Mammary epithelial cell (primary cell): ENCODE data around the gene BICRA.

Experiments used
- CTCF ChIP-seq, 2 donors: IDR thresholded peaks in 1 of 2; conservative IDR thresholded peaks in 1 of 2; 2 replicates each; pipeline ENCODE4 v1.5.1; 2011 to 2012; ENCODE audit warnings: inconsistent platforms in 2 of 2, low read length in 2 of 2, mild to moderate bottlenecking in 2 of 2, control low read depth in 1 of 2, low read depth in 1 of 2; ENCODE audit not compliant: insufficient read depth in 1 of 2; ENCODE audit errors: extremely low read depth in 1 of 2
- EZH2 ChIP-seq: IDR thresholded peaks from 2 replicates; pipeline ENCODE4 v1.6.1; 2012; ENCODE audit warnings: low read length, inconsistent platforms, borderline replicate concordance

- no peak for TF ChIP-seq CTCF (conservative IDR thresholded peaks at IDR 0.05 in 1 of 2, IDR thresholded peaks at IDR 0.05 in 1 of 2; ENCODE audit: extremely low read depth in 1 of 2, insufficient read depth in 1 of 2, low read depth in 1 of 2, low read length in 2 of 2)
- no peak for TF ChIP-seq EZH2
Measured at GRCh38 chr19:47735131-47735530, 126.2 kb downstream of the BICRA start.
